Activated naive CD4-positive, alpha-beta T cell treated with anti-CD3 and anti-CD28 coated beads, Interleukin-2, amount 50 U/mL, for 24 hours (primary cell): ENCODE results near the gene CTRB2.
"Not testable (repeated sequence)": the region's sequence is repeated elsewhere in the genome, so short reads cannot be mapped to it uniquely, and the experiment has no call there.

Source experiments
- H3K27ac Mint-ChIP-seq: one replicate; pipeline ENCODE4 v1.8.0; 2021; ENCODE audit warnings: mild to moderate bottlenecking, mixed read lengths
- H3K27me3 Mint-ChIP-seq: one replicate; pipeline ENCODE4 v1.8.0; 2021; ENCODE audit warnings: mixed read lengths
- H3K36me3 Mint-ChIP-seq: one replicate; pipeline ENCODE4 v1.8.0; 2021; ENCODE audit warnings: mixed read lengths
- H3K4me1 Mint-ChIP-seq: one replicate; pipeline ENCODE4 v1.8.0; 2021; ENCODE audit warnings: mixed read lengths
- H3K4me3 Mint-ChIP-seq: one replicate; pipeline ENCODE4 v1.8.0; 2021; ENCODE audit warnings: mild to moderate bottlenecking, mixed read lengths
- H3K9me3 Mint-ChIP-seq: one replicate; pipeline ENCODE4 v1.8.0; 2021; ENCODE audit warnings: mixed read lengths

CTRB2 gene

GRCh38 chr16:75246504-75247205 lies 39.7 kb upstream of the CTRB2 start:
- H3K27ac Mint-ChIP-seq = no peak overlapping the region
- no peaks in the 10 kb centered on the region for H3K9me3 Mint-ChIP-seq
- H3K4me1 Mint-ChIP-seq = peaks cover 3% of the 10 kb centered on the region
- no peak overlapping the region for H3K4me3 Mint-ChIP-seq
- H3K36me3 Mint-ChIP-seq = no peaks in the 10 kb centered on the region
- H3K27me3 Mint-ChIP-seq = peaks cover 4% of the 10 kb centered on the region

GRCh38 chr16:75244844-75245758 lies 38.1 kb upstream of the CTRB2 start:
- H3K27ac Mint-ChIP-seq = no peak overlapping the region
- H3K27me3 Mint-ChIP-seq = peaks cover 2% of the 10 kb centered on the region
- no peaks in the 10 kb centered on the region for H3K9me3 Mint-ChIP-seq

GRCh38 chr16:75244225-75244809 lies 37.4 kb upstream of the CTRB2 start:
- H3K4me1 Mint-ChIP-seq = no peaks in the 10 kb centered on the region
- H3K36me3 Mint-ChIP-seq = no peaks in the 10 kb centered on the region
- H3K27me3 Mint-ChIP-seq = no peaks in the 10 kb centered on the region
- no peaks in the 10 kb centered on the region for H3K9me3 Mint-ChIP-seq
- H3K4me3 Mint-ChIP-seq = peak overlapping the region; percentile 20
- no peak overlapping the region for H3K27ac Mint-ChIP-seq

More at GRCh38 chr16:75244844-75245758, 38.1 kb upstream of the CTRB2 start:
- Mint-ChIP-seq H3K4me1 (no peaks in the 10 kb centered on the region), H3K4me3 (peak overlapping the region; percentile 20), H3K36me3 (no peaks in the 10 kb centered on the region)

GRCh38 chr16:75243667-75244224 lies 36.8 kb upstream of the CTRB2 start:
- no peaks in the 10 kb centered on the region for H3K4me1 Mint-ChIP-seq
- no peak overlapping the region for H3K4me3 Mint-ChIP-seq
- no peaks in the 10 kb centered on the region for H3K36me3 Mint-ChIP-seq
- H3K9me3 Mint-ChIP-seq = no peaks in the 10 kb centered on the region
- no peak overlapping the region for H3K27ac Mint-ChIP-seq
- H3K27me3 Mint-ChIP-seq = no peaks in the 10 kb centered on the region

- not testable (repeated sequence) for H3K27ac Mint-ChIP-seq, H3K36me3 Mint-ChIP-seq, H3K4me1 Mint-ChIP-seq, H3K9me3 Mint-ChIP-seq, H3K4me3 Mint-ChIP-seq, H3K27me3 Mint-ChIP-seq
Measured at GRCh38 chr16:75242436-75243078, 35.6 kb upstream of the CTRB2 start.

GRCh38 chr16:75241955-75242354 lies 35.0 kb upstream of the CTRB2 start:
- H3K9me3 Mint-ChIP-seq = no peaks in the 10 kb centered on the region
- H3K4me1 Mint-ChIP-seq = no peaks in the 10 kb centered on the region
- H3K27ac Mint-ChIP-seq = no peak overlapping the region
- no peak overlapping the region for H3K4me3 Mint-ChIP-seq
- no peaks in the 10 kb centered on the region for H3K36me3 Mint-ChIP-seq
- no peaks in the 10 kb centered on the region for H3K27me3 Mint-ChIP-seq

GRCh38 chr16:75241412-75241811 lies 34.5 kb upstream of the CTRB2 start:
- no peaks in the 10 kb centered on the region for H3K36me3 Mint-ChIP-seq
- H3K4me1 Mint-ChIP-seq = no peaks in the 10 kb centered on the region
- H3K4me3 Mint-ChIP-seq = no peak overlapping the region
- H3K9me3 Mint-ChIP-seq = no peaks in the 10 kb centered on the region
- H3K27ac Mint-ChIP-seq = no peak overlapping the region
- no peaks in the 10 kb centered on the region for H3K27me3 Mint-ChIP-seq

- H3K9me3 Mint-ChIP-seq, H3K4me1 Mint-ChIP-seq, H3K4me3 Mint-ChIP-seq, H3K27me3 Mint-ChIP-seq, H3K36me3 Mint-ChIP-seq, H3K27ac Mint-ChIP-seq: not testable (repeated sequence)
Measured at GRCh38 chr16:75240633-75241032, 33.7 kb upstream of the CTRB2 start.

GRCh38 chr16:75239542-75240122 lies 32.7 kb upstream of the CTRB2 start:
- no peaks in the 10 kb centered on the region for H3K4me1 Mint-ChIP-seq
- H3K9me3 Mint-ChIP-seq = no peaks in the 10 kb centered on the region
- no peak overlapping the region for H3K4me3 Mint-ChIP-seq
- no peaks in the 10 kb centered on the region for H3K27me3 Mint-ChIP-seq
- no peak overlapping the region for H3K27ac Mint-ChIP-seq
- no peaks in the 10 kb centered on the region for H3K36me3 Mint-ChIP-seq

- H3K9me3 Mint-ChIP-seq = no peaks in the 10 kb centered on the region
Measured at GRCh38 chr16:75238853-75239541, 32.0 kb upstream of the CTRB2 start.

GRCh38 chr16:75238132-75238852 lies 31.3 kb upstream of the CTRB2 start:
- Mint-ChIP-seq H3K27me3 (no peaks in the 10 kb centered on the region), H3K4me3 (no peak overlapping the region), H3K36me3 (no peaks in the 10 kb centered on the region), H3K27ac (no peak overlapping the region), H3K4me1 (peaks cover 5% of the 10 kb centered on the region), H3K9me3 (no peaks in the 10 kb centered on the region)

More at GRCh38 chr16:75238853-75239541, 32.0 kb upstream of the CTRB2 start:
- Mint-ChIP-seq H3K4me1 (peaks cover 2% of the 10 kb centered on the region), H3K27me3 (no peaks in the 10 kb centered on the region), H3K27ac (no peak overlapping the region), H3K4me3 (no peak overlapping the region), H3K36me3 (no peaks in the 10 kb centered on the region)

- H3K27me3 Mint-ChIP-seq = no peaks in the 10 kb centered on the region
- H3K36me3 Mint-ChIP-seq = no peaks in the 10 kb centered on the region
- H3K9me3 Mint-ChIP-seq = no peaks in the 10 kb centered on the region
- no peak overlapping the region for H3K4me3 Mint-ChIP-seq
- no peak overlapping the region for H3K27ac Mint-ChIP-seq
- peaks cover 5% of the 10 kb centered on the region for H3K4me1 Mint-ChIP-seq
Measured at GRCh38 chr16:75237398-75238131, 30.6 kb upstream of the CTRB2 start.

GRCh38 chr16:75236736-75237397 lies 29.9 kb upstream of the CTRB2 start:
- Mint-ChIP-seq H3K4me1 (peaks cover 5% of the 10 kb centered on the region), H3K4me3 (no peak overlapping the region), H3K27me3 (no peaks in the 10 kb centered on the region), H3K27ac (no peak overlapping the region), H3K36me3 (no peaks in the 10 kb centered on the region), H3K9me3 (no peaks in the 10 kb centered on the region)
